ENCODE measurements around the gene RAPH1.

DNA sequence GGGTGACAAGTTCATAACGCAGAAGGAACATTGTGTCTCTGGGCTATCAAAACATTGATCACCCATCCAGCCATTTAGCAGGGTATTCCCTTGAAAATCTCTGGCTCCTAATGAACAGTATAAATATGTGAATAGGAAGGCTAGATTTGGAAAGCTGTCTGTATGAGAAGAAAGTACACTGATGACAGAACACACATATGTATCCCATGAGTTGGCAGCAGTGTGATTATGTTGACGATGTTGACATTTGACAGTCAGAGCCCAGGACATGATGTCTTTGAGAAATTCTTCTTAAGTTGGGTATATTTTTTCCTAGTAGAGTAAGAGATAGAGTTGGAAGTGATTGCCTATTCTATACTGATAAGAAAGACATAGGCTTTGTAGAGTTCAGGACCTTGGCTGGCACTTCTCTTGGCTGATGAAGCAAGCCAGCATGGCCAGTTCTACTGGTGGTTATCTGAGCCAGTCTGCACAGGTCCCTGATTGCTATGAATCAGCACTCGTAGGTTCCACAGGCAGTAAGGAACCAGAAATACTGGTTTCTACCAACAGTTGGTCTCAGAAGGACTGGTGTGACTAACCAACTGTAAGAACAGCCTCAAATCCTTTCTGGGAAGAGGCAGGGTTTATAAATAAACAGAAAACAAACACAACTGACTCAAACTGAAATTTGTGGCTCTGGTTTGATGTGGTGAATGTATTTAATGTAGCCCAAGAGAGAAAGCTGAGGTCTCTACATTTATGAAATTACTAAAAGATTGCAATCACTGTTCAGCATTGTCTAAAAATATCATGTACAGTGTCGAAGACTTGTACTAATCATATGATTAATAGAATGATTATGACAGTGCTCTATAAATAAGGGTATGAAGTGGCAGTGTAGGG, 43.9 kb upstream of the RAPH1 start:
- TF ChIP-seq, protein P1, sequence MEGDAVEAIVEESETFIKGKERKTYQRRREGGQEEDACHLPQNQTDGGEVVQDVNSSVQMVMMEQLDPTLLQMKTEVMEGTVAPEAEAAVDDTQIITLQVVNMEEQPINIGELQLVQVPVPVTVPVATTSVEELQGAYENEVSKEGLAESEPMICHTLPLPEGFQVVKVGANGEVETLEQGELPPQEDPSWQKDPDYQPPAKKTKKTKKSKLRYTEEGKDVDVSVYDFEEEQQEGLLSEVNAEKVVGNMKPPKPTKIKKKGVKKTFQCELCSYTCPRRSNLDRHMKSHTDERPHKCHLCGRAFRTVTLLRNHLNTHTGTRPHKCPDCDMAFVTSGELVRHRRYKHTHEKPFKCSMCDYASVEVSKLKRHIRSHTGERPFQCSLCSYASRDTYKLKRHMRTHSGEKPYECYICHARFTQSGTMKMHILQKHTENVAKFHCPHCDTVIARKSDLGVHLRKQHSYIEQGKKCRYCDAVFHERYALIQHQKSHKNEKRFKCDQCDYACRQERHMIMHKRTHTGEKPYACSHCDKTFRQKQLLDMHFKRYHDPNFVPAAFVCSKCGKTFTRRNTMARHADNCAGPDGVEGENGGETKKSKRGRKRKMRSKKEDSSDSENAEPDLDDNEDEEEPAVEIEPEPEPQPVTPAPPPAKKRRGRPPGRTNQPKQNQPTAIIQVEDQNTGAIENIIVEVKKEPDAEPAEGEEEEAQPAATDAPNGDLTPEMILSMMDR (IDR thresholded peaks at IDR 0.05), result no peak
- no peak for TF ChIP-seq POLR2A (IDR thresholded peaks at IDR 0.05)
